Measurements from ENCODE around the gene GDAP2.

The GDAP2 gene

GRCh38 chr1:117902944-117903343 lies 26.5 kb downstream of the GDAP2 start:
- Histone ChIP-seq H3K9ac (ENCODE audit: low read length) (no peak overlapping the region), H3F3A (ENCODE audit: insufficient read depth, low read length) (no peaks in the 10 kb centered on the region), H3K4me3 (ENCODE audit: low read depth, low read length, poor library complexity, severe bottlenecking) (no peak overlapping the region), H3K9me3 (ENCODE audit: low read length) (no peaks in the 10 kb centered on the region), H3K4me1 (ENCODE audit: insufficient read depth, low read length, severe bottlenecking) (no peaks in the 10 kb centered on the region), H3K27me3 (ENCODE audit: insufficient read depth, low read length) (no peaks in the 10 kb centered on the region), H4K20me1 (ENCODE audit: insufficient read depth, low read length) (no peaks in the 10 kb centered on the region), H3K27ac (ENCODE audit: low read depth, low read length, poor library complexity, severe bottlenecking) (no peak overlapping the region), H3K79me2 (ENCODE audit: insufficient read depth, low read length) (no peaks in the 10 kb centered on the region), H3K9me2 (ENCODE audit: low read depth, low read length) (no peaks in the 10 kb centered on the region), H3K4me2 (ENCODE audit: low read length) (no peak overlapping the region), H3K36me3 (ENCODE audit: insufficient read depth, low read length) (peaks cover 38% of the 10 kb centered on the region), H2AFZ (ENCODE audit: low read length) (no peak overlapping the region)
- TF ChIP-seq EZH2 (IDR thresholded peaks at IDR 0.05; ENCODE audit: borderline replicate concordance, low read length) (no peak), CTCF (IDR thresholded peaks at IDR 0.05; ENCODE audit: low read length) (no peak)

- Histone ChIP-seq H3F3A (ENCODE audit: insufficient read depth, low read length) (no peaks in the 10 kb centered on the region), H3K36me3 (ENCODE audit: insufficient read depth, low read length) (peaks cover 43% of the 10 kb centered on the region; the same call in 1 of the 2 replicates)
- TF ChIP-seq CTCF (IDR thresholded peaks at IDR 0.05; ENCODE audit: low read length) (no peak), EZH2 (IDR thresholded peaks at IDR 0.05; ENCODE audit: borderline replicate concordance, low read length) (no peak)
Observed at GRCh38 chr1:117899801-117900200, 29.6 kb downstream of the GDAP2 start.

GRCh38 chr1:117897551-117897950 lies 31.9 kb downstream of the GDAP2 start:
- peaks cover 34% of the 10 kb centered on the region; the same call in 1 of the 2 replicates for H3K36me3 ChIP-seq (ENCODE audit: insufficient read depth, low read length)
- TF ChIP-seq CTCF (IDR thresholded peaks at IDR 0.05; ENCODE audit: low read length) (no peak), EZH2 (IDR thresholded peaks at IDR 0.05; ENCODE audit: borderline replicate concordance, low read length) (no peak)
- H2AFZ ChIP-seq (ENCODE audit: low read length): no peak overlapping the region
- H3K4me2 ChIP-seq (ENCODE audit: low read length): no peak overlapping the region
- H3K9ac ChIP-seq (ENCODE audit: low read length): no peak overlapping the region
- H3K9me2 ChIP-seq (ENCODE audit: low read depth, low read length): no peaks in the 10 kb centered on the region
- H3K4me1 ChIP-seq (ENCODE audit: insufficient read depth, low read length, severe bottlenecking): no peaks in the 10 kb centered on the region
- no peaks in the 10 kb centered on the region for H3K9me3 ChIP-seq (ENCODE audit: low read length)
- H3K79me2 ChIP-seq (ENCODE audit: insufficient read depth, low read length): no peaks in the 10 kb centered on the region
- H3K27ac ChIP-seq (ENCODE audit: low read depth, low read length, poor library complexity, severe bottlenecking): no peak overlapping the region
- H3K4me3 ChIP-seq (ENCODE audit: low read depth, low read length, poor library complexity, severe bottlenecking): no peak overlapping the region
- no peaks in the 10 kb centered on the region for H3F3A ChIP-seq (ENCODE audit: insufficient read depth, low read length)
- no peaks in the 10 kb centered on the region for H3K27me3 ChIP-seq (ENCODE audit: insufficient read depth, low read length)
- no peaks in the 10 kb centered on the region for H4K20me1 ChIP-seq (ENCODE audit: insufficient read depth, low read length)

More at GRCh38 chr1:117899801-117900200, 29.6 kb downstream of the GDAP2 start:
- no peaks in the 10 kb centered on the region for H3K4me1 ChIP-seq (ENCODE audit: insufficient read depth, low read length, severe bottlenecking)
- H2AFZ ChIP-seq (ENCODE audit: low read length): no peak overlapping the region
- H3K79me2 ChIP-seq (ENCODE audit: insufficient read depth, low read length): no peaks in the 10 kb centered on the region
- no peaks in the 10 kb centered on the region for H4K20me1 ChIP-seq (ENCODE audit: insufficient read depth, low read length)
- no peak overlapping the region for H3K4me3 ChIP-seq (ENCODE audit: low read depth, low read length, poor library complexity, severe bottlenecking)
- H3K4me2 ChIP-seq (ENCODE audit: low read length): no peak overlapping the region
- H3K27ac ChIP-seq (ENCODE audit: low read depth, low read length, poor library complexity, severe bottlenecking): no peak overlapping the region
- H3K27me3 ChIP-seq (ENCODE audit: insufficient read depth, low read length): no peaks in the 10 kb centered on the region
- H3K9me3 ChIP-seq (ENCODE audit: low read length): no peaks in the 10 kb centered on the region
- no peak overlapping the region for H3K9ac ChIP-seq (ENCODE audit: low read length)
- no peaks in the 10 kb centered on the region for H3K9me2 ChIP-seq (ENCODE audit: low read depth, low read length)
